Panc1 (cell line): ENCODE results near the gene TUBG2. TPM values are rescaled to one million over a fixed set of nuclear protein-coding genes. Genes with fewer than 3 reads are reported as not detected.

Source experiments
- ATAC-seq: fragments of 200-7000 bp; cut with Tn5 transposase; 2 replicates; pipeline ENCODE4 v1.9.1; 2020; ENCODE audit warnings: mild to moderate bottlenecking, moderate library complexity
- BruUV-seq: library from RNA; stranded (reverse); fragments of 400-500 nt; replicated peaks from 2 replicates; lab custom pipeline; 2021; lab: Mats Ljungman, UMichigan
- CTCF ChIA-PET: fragments of 300-600 bp; sonication (Branson Sonifier 250); formaldehyde crosslinking; loops from one replicate; lab custom pipeline; 2022; ENCODE audit warnings: antibody characterized with exemption; lab: Charles Lee
- POLR2A ChIA-PET: fragments of 300-600 bp; sonication (Branson Sonifier 250); formaldehyde crosslinking; loops from one replicate; lab custom pipeline; 2022; ENCODE audit warnings: antibody characterized with exemption; lab: Charles Lee
- DNase-seq: peaks from one replicate; pipeline ENCODE4 v3.0.0-alpha.2; 2010; ENCODE audit warnings: low read depth, low spot score
- H3K27ac ChIP-seq: 2 replicates; pipeline ENCODE4 v1.5.1; 2011; ENCODE audit warnings: mild to moderate bottlenecking, low read length, inconsistent platforms
- H3K27me3 ChIP-seq: fragments of 200-500 bp; sonication (Bioruptor generic); 2 replicates; pipeline ENCODE4 v1.6.0; 2014; ENCODE audit warnings: low read length, inconsistent platforms; ENCODE audit not compliant: control insufficient read depth, insufficient read depth
- H3K36me3 ChIP-seq: fragments of 200-500 bp; sonication (Bioruptor generic); 2 replicates; pipeline ENCODE4 v1.5.1; 2014; ENCODE audit warnings: inconsistent platforms, mild to moderate bottlenecking, low read length, moderate library complexity; ENCODE audit not compliant: control insufficient read depth, insufficient read depth
- H3K4me1 ChIP-seq: 2 replicates; pipeline ENCODE4 v1.5.1; 2011; ENCODE audit warnings: inconsistent platforms, mild to moderate bottlenecking, low read length, moderate library complexity; ENCODE audit not compliant: control insufficient read depth, insufficient read depth
- H3K4me3 ChIP-seq, 2 experiments: 2 replicates each; pipeline ENCODE4 v1.5.1; 2011 to 2012; ENCODE audit warnings: low read depth in 2 of 2, low read length in 2 of 2, mild to moderate bottlenecking in 2 of 2, inconsistent platforms in 1 of 2, moderate library complexity in 1 of 2
- H3K9me3 ChIP-seq: fragments of 200-500 bp; sonication (Bioruptor generic); 2 replicates; pipeline ENCODE4 v1.5.1; 2014; ENCODE audit warnings: low read depth, mild to moderate bottlenecking, inconsistent platforms, low read length, moderate library complexity; ENCODE audit not compliant: control insufficient read depth, insufficient read depth
- POLR2AphosphoS5 ChIP-seq: IDR thresholded peaks from 2 replicates; pipeline ENCODE4 v1.6.1; 2012; ENCODE audit warnings: mild to moderate bottlenecking, low read depth, low read length, moderate library complexity
- SIN3A ChIP-seq: IDR thresholded peaks from 2 replicates; pipeline ENCODE4 v1.6.1; 2012; ENCODE audit warnings: low read depth, mild to moderate bottlenecking, low read length, moderate library complexity, borderline replicate concordance; ENCODE audit not compliant: insufficient read depth
- TCF7L2 ChIP-seq: IDR thresholded peaks from 2 replicates; pipeline ENCODE4 v1.6.1; 2011; ENCODE audit warnings: mild to moderate bottlenecking, low read depth, low read length, inconsistent platforms
- in situ Hi-C: cut with HindIII; loops from 2 replicates; pipeline ENCODE4 v1.10.0; 2016; ENCODE audit warnings: low sequenced_read_pairs, low pct_unique_long_range_greater_than_20kb
- intact Hi-C: fragments of 100-400 bp; cut with micrococcal nuclease; formaldehyde crosslinking; loops from one replicate; pipeline ENCODE4 v1.10.0; 2022; ENCODE audit not compliant: unreplicated experiment
- total RNA-seq: library from RNA; stranded (reverse); gene quantifications from one replicate; pipeline ENCODE4 v1.2.1, GENCODE V29; 2021; ENCODE audit not compliant: unreplicated experiment
- TF ChIP-seq, protein P1 (sequence below): fragments of 450-650 bp; IDR thresholded peaks from 2 replicates; pipeline ENCODE4 v1.5.1; 2017; ENCODE audit warnings: mild to moderate bottlenecking
- TF ChIP-seq, protein P2 (sequence below), 2 experiments: IDR thresholded peaks; 2 replicates each; pipeline ENCODE4 v1.6.1; 2011 to 2012; ENCODE audit warnings: low read depth in 2 of 2, control low read depth in 1 of 2, low read length in 1 of 2, mild to moderate bottlenecking in 1 of 2, moderate library complexity in 1 of 2; ENCODE audit not compliant: insufficient read depth in 1 of 2

The TUBG2 gene
- total RNA-seq, 1 experiment from 2014 or later = 25.5 TPM

DNA sequence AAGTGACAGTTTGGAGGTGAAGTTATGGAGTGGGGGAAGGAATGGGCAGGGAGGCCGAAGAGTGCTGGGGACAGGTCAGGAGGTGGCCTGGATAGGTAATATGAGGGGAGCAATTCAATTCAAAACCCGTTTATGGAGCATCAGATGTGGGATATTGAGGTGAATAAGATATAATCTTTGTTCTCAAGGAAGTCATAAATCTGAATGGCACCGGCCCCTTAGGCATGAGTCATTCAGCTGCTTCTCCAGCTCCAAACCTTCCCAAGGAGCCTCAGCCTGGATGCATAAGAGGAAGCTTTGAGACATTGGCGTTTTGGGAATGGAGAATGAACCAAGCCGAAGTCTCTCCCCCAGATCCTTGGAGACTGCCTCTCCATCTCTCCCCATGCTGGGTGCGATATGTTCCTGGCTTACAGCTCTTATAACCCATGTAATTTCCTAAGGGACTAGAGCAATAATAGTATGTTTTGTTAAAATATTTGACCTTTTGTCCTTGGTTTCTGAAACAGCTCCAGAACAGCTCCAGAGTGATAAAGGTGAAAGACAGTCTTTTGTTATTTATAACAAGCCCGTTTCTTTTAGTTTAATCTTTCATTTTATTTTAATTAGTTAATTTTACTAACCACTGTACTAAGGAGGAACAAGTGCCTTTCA is 1.7 kb downstream of the TUBG2 start:
- Histone ChIP-seq H3K4me1 (peaks cover 9% of the 10 kb centered on the region), H3K36me3 (no peaks in the 10 kb centered on the region; the same call in 1 of the 2 replicates), H3K27me3 (no peaks in the 10 kb centered on the region), H3K9me3 (no peaks in the 10 kb centered on the region), H3K27ac (peak overlapping the region; percentile 57; the same call in 1 of the 2 replicates), H3K4me3 (peak overlapping the region; percentile 44 to 70)
- ATAC-seq (no peak), DNase-seq (no peak)
- TF ChIP-seq TCF7L2 (no peak), SIN3A (no peak), POLR2AphosphoS5 (no peak)
- TF ChIP-seq, protein P1, sequence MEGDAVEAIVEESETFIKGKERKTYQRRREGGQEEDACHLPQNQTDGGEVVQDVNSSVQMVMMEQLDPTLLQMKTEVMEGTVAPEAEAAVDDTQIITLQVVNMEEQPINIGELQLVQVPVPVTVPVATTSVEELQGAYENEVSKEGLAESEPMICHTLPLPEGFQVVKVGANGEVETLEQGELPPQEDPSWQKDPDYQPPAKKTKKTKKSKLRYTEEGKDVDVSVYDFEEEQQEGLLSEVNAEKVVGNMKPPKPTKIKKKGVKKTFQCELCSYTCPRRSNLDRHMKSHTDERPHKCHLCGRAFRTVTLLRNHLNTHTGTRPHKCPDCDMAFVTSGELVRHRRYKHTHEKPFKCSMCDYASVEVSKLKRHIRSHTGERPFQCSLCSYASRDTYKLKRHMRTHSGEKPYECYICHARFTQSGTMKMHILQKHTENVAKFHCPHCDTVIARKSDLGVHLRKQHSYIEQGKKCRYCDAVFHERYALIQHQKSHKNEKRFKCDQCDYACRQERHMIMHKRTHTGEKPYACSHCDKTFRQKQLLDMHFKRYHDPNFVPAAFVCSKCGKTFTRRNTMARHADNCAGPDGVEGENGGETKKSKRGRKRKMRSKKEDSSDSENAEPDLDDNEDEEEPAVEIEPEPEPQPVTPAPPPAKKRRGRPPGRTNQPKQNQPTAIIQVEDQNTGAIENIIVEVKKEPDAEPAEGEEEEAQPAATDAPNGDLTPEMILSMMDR = no peak
- TF ChIP-seq, protein P2, sequence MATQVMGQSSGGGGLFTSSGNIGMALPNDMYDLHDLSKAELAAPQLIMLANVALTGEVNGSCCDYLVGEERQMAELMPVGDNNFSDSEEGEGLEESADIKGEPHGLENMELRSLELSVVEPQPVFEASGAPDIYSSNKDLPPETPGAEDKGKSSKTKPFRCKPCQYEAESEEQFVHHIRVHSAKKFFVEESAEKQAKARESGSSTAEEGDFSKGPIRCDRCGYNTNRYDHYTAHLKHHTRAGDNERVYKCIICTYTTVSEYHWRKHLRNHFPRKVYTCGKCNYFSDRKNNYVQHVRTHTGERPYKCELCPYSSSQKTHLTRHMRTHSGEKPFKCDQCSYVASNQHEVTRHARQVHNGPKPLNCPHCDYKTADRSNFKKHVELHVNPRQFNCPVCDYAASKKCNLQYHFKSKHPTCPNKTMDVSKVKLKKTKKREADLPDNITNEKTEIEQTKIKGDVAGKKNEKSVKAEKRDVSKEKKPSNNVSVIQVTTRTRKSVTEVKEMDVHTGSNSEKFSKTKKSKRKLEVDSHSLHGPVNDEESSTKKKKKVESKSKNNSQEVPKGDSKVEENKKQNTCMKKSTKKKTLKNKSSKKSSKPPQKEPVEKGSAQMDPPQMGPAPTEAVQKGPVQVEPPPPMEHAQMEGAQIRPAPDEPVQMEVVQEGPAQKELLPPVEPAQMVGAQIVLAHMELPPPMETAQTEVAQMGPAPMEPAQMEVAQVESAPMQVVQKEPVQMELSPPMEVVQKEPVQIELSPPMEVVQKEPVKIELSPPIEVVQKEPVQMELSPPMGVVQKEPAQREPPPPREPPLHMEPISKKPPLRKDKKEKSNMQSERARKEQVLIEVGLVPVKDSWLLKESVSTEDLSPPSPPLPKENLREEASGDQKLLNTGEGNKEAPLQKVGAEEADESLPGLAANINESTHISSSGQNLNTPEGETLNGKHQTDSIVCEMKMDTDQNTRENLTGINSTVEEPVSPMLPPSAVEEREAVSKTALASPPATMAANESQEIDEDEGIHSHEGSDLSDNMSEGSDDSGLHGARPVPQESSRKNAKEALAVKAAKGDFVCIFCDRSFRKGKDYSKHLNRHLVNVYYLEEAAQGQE (IDR thresholded peaks at IDR 0.05; ENCODE audit: insufficient read depth in 1 of 2, low read depth in 2 of 2, low read length in 1 of 2) = no peak
- BruUV-seq = TSS peak; percentile 77
- POLR2A ChIA-PET = no interaction called here
- CTCF ChIA-PET = no interaction called here
- intact Hi-C loops (no loop called here), in situ Hi-C loops (no loop called here)

DNA sequence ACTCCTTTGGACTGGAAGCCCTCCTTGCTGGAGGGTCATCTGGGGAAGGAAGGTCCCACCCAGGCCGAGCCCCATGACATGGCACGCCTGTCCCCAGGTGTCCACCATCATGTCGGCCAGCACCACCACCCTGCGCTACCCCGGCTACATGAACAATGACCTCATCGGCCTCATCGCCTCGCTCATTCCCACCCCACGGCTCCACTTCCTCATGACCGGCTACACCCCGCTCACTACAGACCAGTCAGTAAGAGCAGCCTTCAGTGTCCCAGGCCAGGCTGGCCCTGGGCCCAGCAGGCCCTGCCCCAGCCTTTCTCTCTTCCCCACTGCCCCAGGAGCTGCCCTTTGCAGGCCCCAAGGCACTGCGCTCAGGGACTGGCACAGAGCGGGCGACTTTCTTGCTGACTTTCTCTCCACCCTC is 6.5 kb downstream of the TUBG2 start:
- ATAC-seq = no peak

More for the DNA sequence above, 6.5 kb downstream of the TUBG2 start:
- ChIA-PET POLR2A (no interaction called here), CTCF (interaction anchor here (0.6 kb wide), 1 partner anchor 32 kb away, joined by 3 read pairs; no protein-coding TSS in a partner anchor)
- H3K27me3 ChIP-seq = no peaks in the 10 kb centered on the region
- intact Hi-C loops (no loop called here), in situ Hi-C loops (no loop called here)
- peaks cover 25% of the 10 kb centered on the region for H3K4me1 ChIP-seq
- no peak overlapping the region for H3K27ac ChIP-seq
- no peak overlapping the region for H3K4me3 ChIP-seq
- TF ChIP-seq, protein P1 = no peak
- no peak for TF ChIP-seq TCF7L2
- TF ChIP-seq, protein P2 (IDR thresholded peaks at IDR 0.05; ENCODE audit: insufficient read depth in 1 of 2, low read depth in 2 of 2, low read length in 1 of 2) = no peak
- TF ChIP-seq SIN3A = no peak
- no peak for TF ChIP-seq POLR2AphosphoS5
- no peaks in the 10 kb centered on the region for H3K9me3 ChIP-seq
- no peak for DNase-seq
- no TSS peak for BruUV-seq
- H3K36me3 ChIP-seq = no peaks in the 10 kb centered on the region
